Transverse colon (tissue), 4 donors: ENCODE measurements around the gene ASIP.

Source experiments
- CTCF ChIP-seq, 5 experiments: fragments of 200-600 bp in 3 of 5; fragments of 450-650 bp in 2 of 5; sonication (generic) in 3 of 5; IDR thresholded peaks; 1 replicate in 2 of 5; 2 replicates in 3 of 5; pipeline ENCODE4 v1.5.1; 2016 to 2017; ENCODE audit warnings: antibody characterized with exemption in 5 of 5, inconsistent platforms in 3 of 5, mild to moderate bottlenecking in 2 of 5, moderate library complexity in 1 of 5
- POLR2A ChIP-seq: fragments of 450-650 bp; IDR thresholded peaks from one replicate; pipeline ENCODE4 v1.6.1; 2016; ENCODE audit warnings: antibody characterized with exemption, mild to moderate bottlenecking, moderate library complexity
- POLR2AphosphoS5 ChIP-seq, 3 donors: sonication (generic); formaldehyde crosslinking; IDR thresholded peaks; one replicate each; pipeline ENCODE4 v1.6.1; 2016; ENCODE audit warnings: antibody characterized with exemption in 3 of 3

- TF ChIP-seq CTCF (IDR thresholded peaks at IDR 0.05) (no peak), POLR2A (no peak), POLR2AphosphoS5 (IDR thresholded peaks at IDR 0.05) (no peak)
Observed at GRCh38 chr20:34193051-34193450, 48.2 kb upstream of the ASIP start.
